HepG2 (cell line): Measurements from ENCODE around the gene PSMA2. TPM values are rescaled to one million over a fixed set of nuclear protein-coding genes. Genes with fewer than 3 reads are reported as not detected.

Experiments
- ATAC-seq: fragments of 200-7000 bp; cut with Tn5 transposase; 3 replicates; pipeline ENCODE4 v1.9.1; 2020; ENCODE audit warnings: mild to moderate bottlenecking, moderate library complexity
- BruUV-seq: library from RNA; stranded (reverse); fragments of 400-500 nt; replicated peaks from 2 replicates; lab custom pipeline; 2021; lab: Mats Ljungman, UMichigan
- CTCF ChIA-PET: fragments of 300-600 bp; formaldehyde crosslinking; extraction: SDS; loops from one replicate; lab custom pipeline; 2021; ENCODE audit warnings: low total read pairs, inconsistent platforms, low intra/inter-chr PET ratio; lab: Yijun Ruan, JAX
- POLR2A ChIA-PET: fragments of 350-600 bp; sonication (Branson Sonifier 250); formaldehyde crosslinking; loops from one replicate; lab custom pipeline; 2020; ENCODE audit warnings: antibody characterized with exemption, inconsistent platforms; lab: Yijun Ruan, JAX
- DNase-seq: peaks from one replicate; pipeline ENCODE4 v3.0.0-alpha.2; 2015; ENCODE audit warnings: low spot score
- FAIRE-seq: peaks from 3 replicates; lab custom pipeline; 2011; peaks lifted over from hg19 to GRCh38; lab: Jason Lieb, UNC
- H2AFZ ChIP-seq: one replicate; pipeline ENCODE4 v1.6.1; 2011; ENCODE audit warnings: low read length, inconsistent platforms
- H3K27ac ChIP-seq: fragments of 300-600 bp; 3 replicates; pipeline ENCODE4 v1.8.0; 2011; ENCODE audit warnings: mixed run types, mild to moderate bottlenecking, mixed read lengths, low read length, inconsistent platforms; ENCODE audit not compliant: insufficient read depth; ENCODE audit errors: extremely low read length
- H3K27me3 ChIP-seq, 2 experiments: fragments of 200-600 bp in 1 of 2; 2 replicates in 1 of 2; 3 replicates in 1 of 2; pipeline versions ENCODE4 v1.6.0 to v1.8.0; 2011; ENCODE audit warnings: low read length in 2 of 2, mild to moderate bottlenecking in 2 of 2, moderate library complexity in 2 of 2, inconsistent platforms in 1 of 2; ENCODE audit not compliant: insufficient read depth in 2 of 2, control insufficient read depth in 1 of 2
- H3K36me3 ChIP-seq, 2 experiments: fragments of 200-600 bp in 1 of 2; replicated peaks in 1 of 2; 2 replicates in 1 of 2; 3 replicates in 1 of 2; pipeline versions ENCODE4 v1.5.1 to v1.8.0; 2011; ENCODE audit warnings: low read length in 2 of 2, inconsistent platforms in 1 of 2; ENCODE audit not compliant: insufficient read depth in 2 of 2, control insufficient read depth in 1 of 2
- H3K4me1 ChIP-seq: 2 replicates; pipeline ENCODE4 v1.5.1; 2012; ENCODE audit warnings: low read length, inconsistent platforms; ENCODE audit not compliant: insufficient read depth
- H3K4me2 ChIP-seq: 2 replicates; pipeline ENCODE4 v1.6.0; 2011; ENCODE audit warnings: low read depth, low read length, inconsistent platforms
- H3K4me3 ChIP-seq, 3 experiments: fragments of 200-600 bp in 1 of 3; sonication (generic), shearing (Covaris generic) in 1 of 3; replicated peaks in 1 of 3; 2 replicates each; pipeline ENCODE4 v1.5.1; 2011 to 2016; ENCODE audit warnings: low read length in 3 of 3, inconsistent platforms in 2 of 3, low read depth in 2 of 3, mild to moderate bottlenecking in 2 of 3, control low read depth in 1 of 3, mixed read lengths in 1 of 3; ENCODE audit not compliant: insufficient read depth in 1 of 3
- H3K79me2 ChIP-seq: one replicate; pipeline ENCODE4 v1.6.1; 2011; ENCODE audit warnings: low read length, inconsistent platforms; ENCODE audit not compliant: insufficient read depth
- H3K9ac ChIP-seq: 2 replicates; pipeline ENCODE4 v1.6.0; 2011; ENCODE audit warnings: mild to moderate bottlenecking, low read depth, low read length, inconsistent platforms; ENCODE audit not compliant: insufficient read depth
- H3K9me3 ChIP-seq: 2 replicates; pipeline ENCODE4 v1.5.1; 2012; ENCODE audit warnings: mild to moderate bottlenecking, low read length
- H4K20me1 ChIP-seq: 2 replicates; pipeline ENCODE4 v1.6.0; 2011; ENCODE audit warnings: inconsistent platforms, mild to moderate bottlenecking, low read length, moderate library complexity; ENCODE audit not compliant: insufficient read depth
- ATM ChIP-seq: fragments of 450-650 bp; IDR thresholded peaks from 2 replicates; pipeline ENCODE4 v1.7.1; 2017; ENCODE audit warnings: mild to moderate bottlenecking, borderline replicate concordance
- FOXA3 ChIP-seq: IDR thresholded peaks from 2 replicates; pipeline ENCODE4 v1.6.1; 2016; ENCODE audit warnings: missing genetic modification reagents, missing compliant biosample characterization
- NFE2L2 ChIP-seq: fragments of 150-350 bp; IDR thresholded peaks from 2 replicates; pipeline ENCODE4 v1.6.1; 2014; ENCODE audit warnings: low read length
- SNRNP70 ChIP-seq: fragments of 200-400 bp; formaldehyde crosslinking; IDR thresholded peaks from 2 replicates; pipeline ENCODE4 v1.6.1; 2017; ENCODE audit warnings: mild to moderate bottlenecking, low read depth, low read length, moderate library complexity
- TBP ChIP-seq: sonication (generic); formaldehyde crosslinking; IDR thresholded peaks from 2 replicates; pipeline ENCODE4 v1.5.0; 2020; ENCODE audit warnings: missing genetic modification reagents
- ZFP1 ChIP-seq: IDR thresholded peaks from 2 replicates; pipeline ENCODE4 v1.6.1; 2016
- ZKSCAN5 ChIP-seq: sonication (generic); formaldehyde crosslinking; IDR thresholded peaks from 2 replicates; pipeline ENCODE4 v1.5.1; 2020; ENCODE audit warnings: mild to moderate bottlenecking, missing genetic modification reagents
- ZNF333 ChIP-seq: sonication (generic); formaldehyde crosslinking; IDR thresholded peaks from 2 replicates; pipeline ENCODE4 v1.4.0; 2020; ENCODE audit warnings: mild to moderate bottlenecking, missing genetic modification reagents, borderline replicate concordance
- ZNF781 ChIP-seq: sonication (generic); formaldehyde crosslinking; IDR thresholded peaks from 2 replicates; pipeline ENCODE4 v1.5.1; 2020; ENCODE audit warnings: borderline replicate concordance, mild to moderate bottlenecking, missing genetic modification reagents; ENCODE audit errors: not compliant biosample characterization
- ZNF879 ChIP-seq: sonication (generic); formaldehyde crosslinking; IDR thresholded peaks from 2 replicates; pipeline ENCODE4 v1.8.1; 2023; ENCODE audit warnings: missing genetic modification reagents
- in situ Hi-C: cut with HindIII; loops from 2 replicates; pipeline ENCODE4 v1.10.0; 2017; ENCODE audit warnings: low pct_unique_long_range_greater_than_20kb; ENCODE audit not compliant: extremely low pct_ligation_motif_present
- intact Hi-C: fragments of 100-400 bp; cut with micrococcal nuclease; formaldehyde crosslinking; loops from one replicate; pipeline ENCODE4 v1.10.0; 2022; ENCODE audit not compliant: unreplicated experiment
- polyA plus RNA-seq, 8 experiments: library from polyadenylated mRNA; depleted of rRNA in 3 of 8; stranded (reverse) in 7 of 8; unstranded in 1 of 8; fragments of >200 nt; fragmentation: Illumina TruSeq in 4 of 8; extraction: Trizol in 4 of 8; gene quantifications; 2 replicates each; pipeline versions ENCODE4 v1.2.1 to v1.2.3, GENCODE V29; 2011 to 2016; ENCODE audit warnings: low read depth in 4 of 8, missing spikeins in 1 of 8, mixed read lengths in 1 of 8; ENCODE audit not compliant: insufficient read depth in 1 of 8
- total RNA-seq, 5 experiments: library from RNA; depleted of rRNA; stranded (reverse); fragments of >200 nt; fragmentation: Illumina TruSeq; extraction: Trizol; gene quantifications; 2 replicates each; pipeline ENCODE4 v1.2.3, GENCODE V29; 2016; ENCODE audit warnings: low read depth in 1 of 5
- TF ChIP-seq, protein P1 (sequence below): sonication (generic); formaldehyde crosslinking; IDR thresholded peaks from 2 replicates; pipeline ENCODE4 v1.4.0; 2020; ENCODE audit warnings: mild to moderate bottlenecking, missing genetic modification reagents
- TF ChIP-seq, protein P2 (sequence below): IDR thresholded peaks from 2 replicates; pipeline ENCODE4 v1.6.1; 2016

PSMA2 gene
- total and polyA plus RNA-seq, 2 of the 13 experiments (the other 11 are each of a cell fraction or from before 2014, with no cell fraction given), result 125 to 266 TPM

DNA sequence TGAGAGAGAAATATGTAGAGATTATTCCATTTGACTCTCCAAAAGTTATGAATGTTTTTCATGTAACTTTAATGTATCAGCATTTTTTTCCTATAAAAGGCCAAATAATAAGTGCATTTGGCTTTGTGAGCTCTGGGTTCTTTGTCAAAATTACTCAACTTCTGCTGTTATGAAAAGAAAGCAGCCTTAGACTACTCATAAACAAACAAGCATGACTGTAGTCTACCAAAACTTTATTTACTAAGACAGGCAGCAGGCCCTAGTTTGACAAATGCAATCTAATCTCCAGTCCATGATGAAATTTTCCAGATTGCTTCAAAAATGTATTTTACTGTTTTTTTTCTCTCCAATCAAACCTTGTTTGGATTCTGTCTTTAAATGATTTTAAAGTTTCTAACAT is 46.5 kb upstream of the PSMA2 start:
- no peak overlapping the region for H3K9ac ChIP-seq
- peaks cover 20% of the 10 kb centered on the region for H3K4me1 ChIP-seq
- POLR2A ChIA-PET, result no interaction called here
- H2AFZ ChIP-seq, result no peak overlapping the region
- in situ Hi-C loops (no loop called here), intact Hi-C loops (no loop called here)
- H3K79me2 ChIP-seq, result no peaks in the 10 kb centered on the region
- CTCF ChIA-PET, result no interaction called here
- DNase-seq, result no peak
- H3K27me3 ChIP-seq, result no peaks in the 10 kb centered on the region
- no TSS peak for BruUV-seq
- no peak overlapping the region for H3K4me2 ChIP-seq
- H3K36me3 ChIP-seq, result no peaks in the 10 kb centered on the region
- H4K20me1 ChIP-seq, result no peaks in the 10 kb centered on the region
- ATAC-seq, result no peak
- H3K9me3 ChIP-seq, result no peaks in the 10 kb centered on the region
- H3K27ac ChIP-seq, result no peak overlapping the region
- TF ChIP-seq ZNF781 (CRISPR knock-in tag) (no peak), NFE2L2 (no peak), ZNF333 (CRISPR knock-in tag) (no peak), ZNF879 (CRISPR knock-in tag) (no peak), ZKSCAN5 (CRISPR knock-in tag) (no peak), TBP (CRISPR knock-in tag) (no peak), FOXA3 (no peak), ZFP1 (no peak), ATM (no peak), SNRNP70 (no peak)
- TF ChIP-seq, protein P1, sequence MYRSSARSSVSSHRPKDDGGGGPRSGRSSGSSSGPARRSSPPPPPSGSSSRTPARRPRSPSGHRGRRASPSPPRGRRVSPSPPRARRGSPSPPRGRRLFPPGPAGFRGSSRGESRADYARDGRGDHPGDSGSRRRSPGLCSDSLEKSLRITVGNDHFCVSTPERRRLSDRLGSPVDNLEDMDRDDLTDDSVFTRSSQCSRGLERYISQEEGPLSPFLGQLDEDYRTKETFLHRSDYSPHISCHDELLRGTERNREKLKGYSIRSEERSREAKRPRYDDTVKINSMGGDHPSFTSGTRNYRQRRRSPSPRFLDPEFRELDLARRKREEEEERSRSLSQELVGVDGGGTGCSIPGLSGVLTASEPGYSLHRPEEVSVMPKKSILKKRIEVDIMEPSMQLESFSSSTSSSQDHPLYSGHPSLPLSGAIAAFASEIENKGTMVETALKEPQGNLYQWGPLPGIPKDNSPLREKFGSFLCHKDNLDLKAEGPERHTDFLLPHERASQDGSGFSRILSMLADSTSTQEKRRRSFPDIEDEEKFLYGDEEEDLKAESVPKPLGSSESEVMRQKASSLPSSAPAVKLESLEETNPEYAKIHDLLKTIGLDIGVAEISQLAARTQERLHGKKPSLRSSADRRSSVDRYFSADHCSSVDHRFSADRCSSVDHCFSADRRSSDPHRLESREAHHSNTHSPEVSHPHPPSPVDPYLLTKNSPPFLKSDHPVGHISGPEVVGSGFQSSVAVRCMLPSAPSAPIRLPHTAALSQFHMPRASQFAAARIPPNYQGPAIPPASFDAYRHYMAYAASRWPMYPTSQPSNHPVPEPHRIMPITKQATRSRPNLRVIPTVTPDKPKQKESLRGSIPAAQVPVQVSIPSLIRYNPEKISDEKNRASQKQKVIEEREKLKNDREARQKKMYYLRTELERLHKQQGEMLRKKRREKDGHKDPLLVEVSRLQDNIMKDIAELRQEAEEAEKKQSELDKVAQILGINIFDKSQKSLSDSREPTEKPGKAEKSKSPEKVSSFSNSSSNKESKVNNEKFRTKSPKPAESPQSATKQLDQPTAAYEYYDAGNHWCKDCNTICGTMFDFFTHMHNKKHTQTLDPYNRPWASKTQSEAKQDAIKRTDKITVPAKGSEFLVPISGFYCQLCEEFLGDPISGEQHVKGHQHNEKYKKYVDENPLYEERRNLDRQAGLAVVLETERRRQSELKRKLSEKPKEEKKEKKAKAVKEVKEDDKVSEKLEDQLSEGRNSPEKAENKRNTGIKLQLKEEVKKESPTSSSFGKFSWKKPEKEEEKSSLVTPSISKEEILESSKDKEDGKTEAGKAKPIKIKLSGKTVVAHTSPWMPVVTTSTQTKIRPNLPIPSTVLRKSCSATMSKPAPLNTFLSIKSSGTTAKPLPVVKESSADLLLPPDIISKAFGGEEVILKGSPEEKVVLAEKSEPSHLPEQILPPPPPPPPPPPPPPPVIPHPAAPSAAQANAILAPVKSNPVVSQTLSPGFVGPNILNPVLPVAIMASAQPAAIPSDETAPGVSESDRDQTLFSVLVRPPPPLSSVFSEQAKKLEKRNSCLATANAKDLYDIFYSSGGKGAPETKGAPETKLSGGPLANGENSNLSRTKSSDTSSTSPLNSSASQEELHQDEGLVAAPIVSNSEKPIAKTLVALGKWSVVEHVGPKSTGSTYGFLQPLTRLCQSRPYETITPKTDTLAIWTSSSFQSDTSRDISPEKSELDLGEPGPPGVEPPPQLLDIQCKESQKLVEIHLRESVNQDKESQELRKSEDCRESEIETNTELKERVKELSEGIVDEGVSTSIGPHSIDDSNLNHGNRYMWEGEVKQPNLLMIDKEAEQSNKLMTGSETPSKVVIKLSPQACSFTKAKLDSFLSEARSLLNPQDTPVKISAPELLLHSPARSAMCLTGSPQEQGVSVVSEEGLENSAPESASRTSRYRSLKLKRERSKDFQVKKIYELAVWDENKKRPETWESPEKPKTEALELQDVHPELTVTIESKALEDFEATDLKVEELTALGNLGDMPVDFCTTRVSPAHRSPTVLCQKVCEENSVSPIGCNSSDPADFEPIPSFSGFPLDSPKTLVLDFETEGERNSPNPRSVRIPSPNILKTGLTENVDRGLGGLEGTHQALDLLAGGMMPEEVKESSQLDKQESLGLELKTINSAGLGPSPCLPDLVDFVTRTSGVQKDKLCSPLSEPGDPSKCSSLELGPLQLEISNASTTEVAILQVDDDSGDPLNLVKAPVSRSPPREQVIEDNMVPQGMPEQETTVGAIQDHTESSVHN (CRISPR knock-in tag), result no peak
- TF ChIP-seq, protein P2, sequence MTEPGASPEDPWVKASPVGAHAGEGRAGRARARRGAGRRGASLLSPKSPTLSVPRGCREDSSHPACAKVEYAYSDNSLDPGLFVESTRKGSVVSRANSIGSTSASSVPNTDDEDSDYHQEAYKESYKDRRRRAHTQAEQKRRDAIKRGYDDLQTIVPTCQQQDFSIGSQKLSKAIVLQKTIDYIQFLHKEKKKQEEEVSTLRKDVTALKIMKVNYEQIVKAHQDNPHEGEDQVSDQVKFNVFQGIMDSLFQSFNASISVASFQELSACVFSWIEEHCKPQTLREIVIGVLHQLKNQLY (CRISPR knock-in tag), result no peak
- no peak overlapping the region for H3K4me3 ChIP-seq
- FAIRE-seq, result no peak
